Calu3 (cell line): ENCODE data around the gene AHCY. TPM values are rescaled to one million over a fixed set of nuclear protein-coding genes. Genes with fewer than 3 reads are reported as not detected.
"Not testable (repeated sequence)": the region's sequence is repeated elsewhere in the genome, so short reads cannot be mapped to it uniquely, and the experiment has no call there.

Experiments used
- BruUV-seq: library from RNA; stranded (reverse); fragments of 400-500 nt; replicated peaks from 2 replicates; lab custom pipeline; 2021; lab: Mats Ljungman, UMichigan
- CTCF ChIA-PET: fragments of 300-600 bp; sonication (Branson Sonifier 250); formaldehyde crosslinking; loops from one replicate; lab custom pipeline; 2022; ENCODE audit warnings: antibody characterized with exemption; lab: Charles Lee
- DNase-seq: peaks from one replicate; pipeline ENCODE4 v3.0.0; 2022
- H3K27ac Mint-ChIP-seq: one replicate; pipeline ENCODE4 v1.8.0; 2022; ENCODE audit warnings: mixed read lengths; ENCODE audit not compliant: unreplicated experiment
- H3K27me3 Mint-ChIP-seq: one replicate; pipeline ENCODE4 v1.8.0; 2022; ENCODE audit warnings: mixed read lengths; ENCODE audit not compliant: unreplicated experiment
- H3K36me3 Mint-ChIP-seq: one replicate; pipeline ENCODE4 v1.8.0; 2022; ENCODE audit warnings: mild to moderate bottlenecking, moderate library complexity, mixed read lengths; ENCODE audit not compliant: insufficient read depth, unreplicated experiment
- H3K4me1 Mint-ChIP-seq: one replicate; pipeline ENCODE4 v1.8.0; 2022; ENCODE audit warnings: mild to moderate bottlenecking, low read depth, mixed read lengths; ENCODE audit not compliant: unreplicated experiment
- H3K4me3 Mint-ChIP-seq: one replicate; pipeline ENCODE4 v1.8.0; 2022; ENCODE audit warnings: mild to moderate bottlenecking, low read depth, moderate library complexity, mixed read lengths; ENCODE audit not compliant: unreplicated experiment
- H3K9me3 Mint-ChIP-seq: one replicate; pipeline ENCODE4 v1.8.0; 2022; ENCODE audit warnings: low read depth, mixed read lengths; ENCODE audit not compliant: unreplicated experiment
- intact Hi-C: fragments of 100-400 bp; cut with micrococcal nuclease; formaldehyde crosslinking; loops from one replicate; pipeline ENCODE4 v1.10.0; 2022; ENCODE audit not compliant: unreplicated experiment
- total RNA-seq: library from RNA; stranded (reverse); gene quantifications from 2 replicates; pipeline ENCODE4 v1.2.3, GENCODE V29; 2022
- TF ChIP-seq, protein P1 (sequence below): fragments of 200-600 bp; IDR thresholded peaks from one replicate; pipeline ENCODE4 v1.8.0; 2022; ENCODE audit warnings: antibody characterized with exemption; ENCODE audit not compliant: unreplicated experiment

The AHCY gene
- total RNA-seq, 1 experiment from 2014 or later: 179 TPM

DNA sequence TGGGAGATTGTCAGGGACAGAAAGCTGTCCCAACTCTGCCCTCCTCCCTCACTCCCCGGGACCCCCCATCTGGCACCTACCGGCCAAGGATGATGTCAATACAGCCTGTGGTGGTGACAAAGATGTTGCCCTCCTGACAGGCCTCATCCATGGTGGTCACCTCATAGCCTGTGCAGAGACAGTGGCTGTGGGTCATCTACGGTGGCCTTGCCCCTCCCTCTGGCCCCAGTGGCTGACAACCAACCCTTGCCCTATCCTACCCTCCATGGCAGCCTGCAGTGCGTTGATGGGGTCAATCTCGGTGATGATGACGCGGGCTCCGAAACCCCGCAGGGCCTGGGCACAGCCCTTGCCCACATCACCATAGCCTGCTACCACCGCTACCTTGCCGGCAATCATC, 12.7 kb downstream of the AHCY start:
- peaks cover 40% of the 10 kb centered on the region for H3K36me3 Mint-ChIP-seq
- no peaks in the 10 kb centered on the region for H3K4me1 Mint-ChIP-seq
- CTCF ChIA-PET: interaction anchor here (0.6 kb wide), 1 partner anchor 608 kb away, joined by 9 read pairs; no protein-coding TSS in a partner anchor

DNA sequence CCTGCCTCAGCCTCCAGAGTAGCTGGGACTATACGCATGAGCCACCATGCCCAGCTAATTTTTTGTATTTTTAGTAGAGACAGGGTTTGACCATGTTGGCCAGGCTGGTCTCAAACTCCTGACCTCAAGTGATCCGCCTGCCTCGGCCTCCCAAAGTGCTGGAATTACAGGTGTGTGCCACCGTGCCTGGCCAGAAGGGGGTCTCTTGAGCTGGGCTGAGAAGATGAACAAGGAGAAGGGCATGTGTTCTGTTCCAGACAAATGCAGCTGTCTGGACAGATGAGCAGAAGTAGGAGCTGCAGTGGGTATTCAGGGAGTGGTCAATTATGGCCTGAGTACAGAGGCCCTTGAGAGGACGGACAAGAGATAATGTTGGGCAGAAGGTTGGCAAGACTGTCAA, 15.7 kb downstream of the AHCY start:
- DNase-seq, H3K27me3 Mint-ChIP-seq, BruUV-seq, CTCF ChIA-PET, H3K4me1 Mint-ChIP-seq, intact Hi-C loops, H3K27ac Mint-ChIP-seq, H3K9me3 Mint-ChIP-seq, H3K4me3 Mint-ChIP-seq: not testable (repeated sequence)
- peaks cover 49% of the 10 kb centered on the region for H3K36me3 Mint-ChIP-seq

More for the DNA sequence above, 12.7 kb downstream of the AHCY start:
- Mint-ChIP-seq H3K9me3 (no peaks in the 10 kb centered on the region), H3K27me3 (no peaks in the 10 kb centered on the region), H3K27ac (no peak overlapping the region), H3K4me3 (no peak overlapping the region)
- no TSS peak for BruUV-seq
- TF ChIP-seq, protein P1, sequence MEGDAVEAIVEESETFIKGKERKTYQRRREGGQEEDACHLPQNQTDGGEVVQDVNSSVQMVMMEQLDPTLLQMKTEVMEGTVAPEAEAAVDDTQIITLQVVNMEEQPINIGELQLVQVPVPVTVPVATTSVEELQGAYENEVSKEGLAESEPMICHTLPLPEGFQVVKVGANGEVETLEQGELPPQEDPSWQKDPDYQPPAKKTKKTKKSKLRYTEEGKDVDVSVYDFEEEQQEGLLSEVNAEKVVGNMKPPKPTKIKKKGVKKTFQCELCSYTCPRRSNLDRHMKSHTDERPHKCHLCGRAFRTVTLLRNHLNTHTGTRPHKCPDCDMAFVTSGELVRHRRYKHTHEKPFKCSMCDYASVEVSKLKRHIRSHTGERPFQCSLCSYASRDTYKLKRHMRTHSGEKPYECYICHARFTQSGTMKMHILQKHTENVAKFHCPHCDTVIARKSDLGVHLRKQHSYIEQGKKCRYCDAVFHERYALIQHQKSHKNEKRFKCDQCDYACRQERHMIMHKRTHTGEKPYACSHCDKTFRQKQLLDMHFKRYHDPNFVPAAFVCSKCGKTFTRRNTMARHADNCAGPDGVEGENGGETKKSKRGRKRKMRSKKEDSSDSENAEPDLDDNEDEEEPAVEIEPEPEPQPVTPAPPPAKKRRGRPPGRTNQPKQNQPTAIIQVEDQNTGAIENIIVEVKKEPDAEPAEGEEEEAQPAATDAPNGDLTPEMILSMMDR: no peak
- intact Hi-C loops: no loop called here
- DNase-seq: no peak

DNA sequence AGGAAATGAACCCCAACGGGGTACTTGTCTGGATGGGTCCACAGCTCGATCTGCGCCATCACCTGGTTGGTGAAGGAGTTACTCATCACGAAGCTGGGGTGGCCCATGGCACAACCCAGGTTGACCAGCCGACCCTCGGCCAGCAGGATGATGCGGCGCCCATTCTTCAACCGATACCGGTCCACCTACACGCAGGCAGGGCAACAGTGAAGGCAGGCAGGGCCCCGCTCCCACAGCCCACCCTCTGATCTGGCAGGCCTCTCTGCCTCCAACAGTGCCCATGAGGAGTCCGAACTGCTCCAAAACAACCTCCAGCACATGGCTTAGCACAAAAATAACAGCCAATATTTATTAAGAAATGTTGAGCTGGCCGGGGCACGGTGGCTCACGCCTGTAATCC, 17.7 kb downstream of the AHCY start:
- H3K36me3 Mint-ChIP-seq: peaks cover 53% of the 10 kb centered on the region
- no peak overlapping the region for H3K27ac Mint-ChIP-seq
- no peaks in the 10 kb centered on the region for H3K27me3 Mint-ChIP-seq
- BruUV-seq: no TSS peak
- no peak for DNase-seq
- H3K4me3 Mint-ChIP-seq: no peak overlapping the region
- intact Hi-C loops: no loop called here
- TF ChIP-seq, protein P1: no peak
- no peaks in the 10 kb centered on the region for H3K4me1 Mint-ChIP-seq
- CTCF ChIA-PET: no interaction called here
- no peaks in the 10 kb centered on the region for H3K9me3 Mint-ChIP-seq

DNA sequence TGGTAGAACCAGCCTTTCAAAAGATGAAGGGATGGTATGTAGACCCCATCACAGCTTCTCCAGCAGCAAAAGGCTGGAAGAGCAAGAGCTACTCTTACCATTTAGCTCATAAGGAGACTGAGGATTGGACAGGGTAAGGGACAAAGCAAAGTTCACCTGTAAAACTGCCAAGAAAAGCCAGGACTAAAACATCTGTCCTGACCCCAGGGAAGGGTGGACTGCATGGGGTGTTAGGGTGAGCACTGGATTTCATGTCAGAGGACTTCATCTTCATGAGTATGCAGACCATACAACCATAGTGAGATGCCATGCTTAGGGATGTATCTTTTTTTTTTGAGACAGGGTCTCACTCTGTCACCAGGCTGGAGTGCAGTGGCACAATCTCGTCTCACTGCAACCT, 19.3 kb downstream of the AHCY start:
- no peak for DNase-seq
- TF ChIP-seq, protein P1: no peak
- no peaks in the 10 kb centered on the region for H3K27me3 Mint-ChIP-seq
- H3K36me3 Mint-ChIP-seq: peaks cover 58% of the 10 kb centered on the region
- no peak overlapping the region for H3K27ac Mint-ChIP-seq
- H3K4me3 Mint-ChIP-seq: no peak overlapping the region
- no TSS peak for BruUV-seq
- intact Hi-C loops: no loop called here
- CTCF ChIA-PET: interaction anchor here (0.6 kb wide), 1 partner anchor 16 kb away, joined by 3 read pairs; no protein-coding TSS in a partner anchor
- H3K4me1 Mint-ChIP-seq: no peaks in the 10 kb centered on the region
- no peaks in the 10 kb centered on the region for H3K9me3 Mint-ChIP-seq

DNA sequence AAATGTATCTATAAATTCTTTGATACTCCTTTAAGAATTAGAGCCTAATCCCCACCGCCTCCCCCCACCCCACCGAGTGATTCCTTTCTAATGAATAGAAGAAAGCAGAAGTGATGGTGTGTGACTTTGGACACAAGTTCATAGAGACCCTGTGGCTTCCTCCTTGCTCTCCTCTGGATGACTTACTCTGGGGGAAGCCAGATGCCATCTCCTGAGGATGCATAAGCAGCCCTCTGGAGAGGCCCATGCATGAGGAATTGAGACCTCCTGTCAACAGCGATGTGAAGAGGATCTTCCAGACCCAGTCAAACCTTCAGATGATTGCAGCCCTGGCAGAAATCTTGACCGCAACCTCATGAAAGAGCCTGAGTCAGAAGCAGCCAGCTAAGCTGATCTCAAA, 21.1 kb downstream of the AHCY start:
- CTCF ChIA-PET: interaction anchor here (0.6 kb wide), 1 partner anchor 25 kb away, joined by 5 read pairs; no protein-coding TSS in a partner anchor
- no peak overlapping the region for H3K27ac Mint-ChIP-seq

More for the DNA sequence above, 21.1 kb downstream of the AHCY start:
- TF ChIP-seq, protein P1: no peak
- DNase-seq: no peak
- no peaks in the 10 kb centered on the region for H3K9me3 Mint-ChIP-seq
- H3K4me1 Mint-ChIP-seq: no peaks in the 10 kb centered on the region
- H3K36me3 Mint-ChIP-seq: peaks cover 65% of the 10 kb centered on the region
- no TSS peak for BruUV-seq
- no peak overlapping the region for H3K4me3 Mint-ChIP-seq
- intact Hi-C loops: no loop called here
- no peaks in the 10 kb centered on the region for H3K27me3 Mint-ChIP-seq
